Kasumi-1 (cell line): Measurements from ENCODE around the gene RIN3.
A peak's percentile ranks its signal among the peaks of the same experiment; 100 is the strongest.

Experiments used
- DNase-seq, 2 experiments: peaks; one replicate each; lab custom pipeline; 2025; lab: John Stamatoyannopoulos, UW

Gene RIN3

GRCh38 chr14:92577321-92577742 is 63.8 kb downstream of the RIN3 start:
- DNase-seq: no peak

GRCh38 chr14:92578511-92578910 is 64.9 kb downstream of the RIN3 start:
- DNase-seq: no peak

GRCh38 chr14:92579244-92579936 is 65.8 kb downstream of the RIN3 start:
- no peak for DNase-seq

- DNase-seq: no peak
Observed at GRCh38 chr14:92581206-92581605, 67.6 kb downstream of the RIN3 start.

GRCh38 chr14:92581966-92582566 is 68.5 kb downstream of the RIN3 start:
- no peak for DNase-seq

- no peak for DNase-seq
Observed at GRCh38 chr14:92582706-92583452, 69.3 kb downstream of the RIN3 start.

GRCh38 chr14:92584220-92584619 is 70.6 kb downstream of the RIN3 start:
- no peak for DNase-seq

GRCh38 chr14:92584816-92585215 is 71.2 kb downstream of the RIN3 start:
- DNase-seq: no peak

- DNase-seq: peak; percentile 93 to 94
Observed at GRCh38 chr14:92585981-92586937, 72.7 kb downstream of the RIN3 start.

GRCh38 chr14:92586963-92587699 is 73.5 kb downstream of the RIN3 start:
- DNase-seq: no peak

- no peak for DNase-seq
Observed at GRCh38 chr14:92587700-92588085, 74.1 kb downstream of the RIN3 start.

- DNase-seq: peak in 1 of 2 experiments; percentile 16
Observed at GRCh38 chr14:92589213-92589852, 75.8 kb downstream of the RIN3 start.

GRCh38 chr14:92590176-92590575 is 76.6 kb downstream of the RIN3 start:
- DNase-seq: no peak

- DNase-seq: no peak
Observed at GRCh38 chr14:92590941-92591340, 77.4 kb downstream of the RIN3 start.

GRCh38 chr14:92591346-92591745 is 77.8 kb downstream of the RIN3 start:
- no peak for DNase-seq

GRCh38 chr14:92595267-92595666 is 81.7 kb downstream of the RIN3 start:
- DNase-seq: no peak

- no peak for DNase-seq
Observed at GRCh38 chr14:92596331-92596907, 82.8 kb downstream of the RIN3 start.

- no peak for DNase-seq
Observed at GRCh38 chr14:92597906-92598905, 84.6 kb downstream of the RIN3 start.

- no peak for DNase-seq
Observed at GRCh38 chr14:92599811-92600210, 86.2 kb downstream of the RIN3 start.
